SK-N-SH treated with all-trans-retinoic acid at 6 μM for 48 hours (cell line): Measurements from ENCODE around the gene DPF3.

Experiments
- ARNTL ChIP-seq: fragments of 450-650 bp; formaldehyde crosslinking; IDR thresholded peaks from 2 replicates; pipeline ENCODE4 v1.5.0; 2020; ENCODE audit warnings: low read depth, mild to moderate bottlenecking, moderate library complexity, borderline replicate concordance
- CREB5 ChIP-seq: fragments of 250-450 bp; sonication (Bioruptor Pico); IDR thresholded peaks from 2 replicates; pipeline ENCODE4 v1.5.1; 2020; ENCODE audit warnings: low read depth, mild to moderate bottlenecking, moderate library complexity
- PATZ1 ChIP-seq: fragments of 250-450 bp; sonication (Bioruptor Pico); IDR thresholded peaks from 2 replicates; pipeline ENCODE4 v1.8.0; 2020; ENCODE audit warnings: mild to moderate bottlenecking, moderate library complexity, borderline replicate concordance
- TOX ChIP-seq: fragments of 250-450 bp; sonication (Bioruptor Pico); IDR thresholded peaks from 2 replicates; pipeline ENCODE4 v1.8.0; 2021; ENCODE audit warnings: mild to moderate bottlenecking, moderate library complexity, borderline replicate concordance
- ZNF8 ChIP-seq: fragments of 450-650 bp; formaldehyde crosslinking; IDR thresholded peaks from 2 replicates; pipeline ENCODE4 v1.5.0; 2020; ENCODE audit warnings: mild to moderate bottlenecking, moderate library complexity

- TF ChIP-seq TOX = no peak
- TF ChIP-seq ZNF8 (CRISPR knock-in tag) = no peak
- TF ChIP-seq PATZ1 (CRISPR knock-in tag) = no peak
- TF ChIP-seq CREB5 = no peak
- no peak for TF ChIP-seq ARNTL
These were observed 70.8 kb downstream of the DPF3 start for GRCh38 chr14:72822946-72823611.
